HUES64 (cell line): Measurements from ENCODE around the gene F10.
A peak's percentile ranks its signal among the peaks of the same experiment; 100 is the strongest.

ENCODE experiments used
- H3K27ac ChIP-seq: 2 replicates; pipeline ENCODE4 v1.7.0; 2013; ENCODE audit warnings: low read depth, low read length, inconsistent platforms
- H3K27me3 ChIP-seq: 2 replicates; pipeline ENCODE4 v1.6.1; 2013; ENCODE audit warnings: mild to moderate bottlenecking, low read length; ENCODE audit not compliant: insufficient read depth
- H3K36me3 ChIP-seq: 2 replicates; pipeline ENCODE4 v1.6.1; 2013; ENCODE audit warnings: mild to moderate bottlenecking, low read length; ENCODE audit not compliant: insufficient read depth
- H3K4me1 ChIP-seq: 2 replicates; pipeline ENCODE4 v1.6.1; 2013; ENCODE audit warnings: mild to moderate bottlenecking, low read length, moderate library complexity; ENCODE audit not compliant: insufficient read depth
- H3K4me3 ChIP-seq: 2 replicates; pipeline ENCODE4 v1.5.1; 2013; ENCODE audit warnings: mild to moderate bottlenecking, low read length, moderate library complexity
- H3K9ac ChIP-seq: 2 replicates; pipeline ENCODE4 v1.6.1; 2013; ENCODE audit warnings: mild to moderate bottlenecking, low read depth, low read length
- H3K9me3 ChIP-seq: 2 replicates; pipeline ENCODE4 v1.6.1; 2013; ENCODE audit warnings: low read depth, low read length; ENCODE audit not compliant: insufficient read depth
- WGBS: fragments of 150-250, 120-280 bp; methylation state at CpG from one replicate; pipeline ENCODE4 v1.1.7; 2013; ENCODE audit warnings: missing lambda C conversion rate; 5-methylcytosine and 5-hydroxymethylcytosine counted together

The F10 gene

GRCh38 chr13:113179374-113180230 is 57.0 kb downstream of the F10 start:
- Histone ChIP-seq H3K27me3 (no peaks in the 10 kb centered on the region), H3K4me1 (peaks cover 20% of the 10 kb centered on the region; the same call in 1 of the 2 replicates), H3K4me3 (no peak overlapping the region), H3K27ac (peak overlapping the region; percentile 71; the same call in 1 of the 2 replicates), H3K36me3 (peaks cover 96% of the 10 kb centered on the region), H3K9me3 (no peaks in the 10 kb centered on the region), H3K9ac (no peak overlapping the region; the same call in 1 of the 2 replicates)
- 63% methylated on average over 28 of the region's 28 CpGs for WGBS

GRCh38 chr13:113182046-113182445 is 59.4 kb downstream of the F10 start:
- H3K9ac ChIP-seq, result no peak overlapping the region
- H3K27ac ChIP-seq, result no peak overlapping the region

GRCh38 chr13:113183450-113184129 is 61.0 kb downstream of the F10 start:
- Histone ChIP-seq H3K4me3 (no peak overlapping the region), H3K27ac (no peak overlapping the region), H3K4me1 (peaks cover 17% of the 10 kb centered on the region; the same call in 1 of the 2 replicates), H3K9ac (no peak overlapping the region), H3K27me3 (no peaks in the 10 kb centered on the region), H3K9me3 (no peaks in the 10 kb centered on the region), H3K36me3 (peaks cover 98% of the 10 kb centered on the region)
- WGBS, result 96% methylated on average over 14 of the region's 14 CpGs

More at GRCh38 chr13:113182046-113182445, 59.4 kb downstream of the F10 start:
- Histone ChIP-seq H3K4me1 (peaks cover 20% of the 10 kb centered on the region; the same call in 1 of the 2 replicates), H3K36me3 (peaks cover 97% of the 10 kb centered on the region), H3K9me3 (no peaks in the 10 kb centered on the region), H3K4me3 (no peak overlapping the region), H3K27me3 (no peaks in the 10 kb centered on the region)
- WGBS, result 94% methylated on average over 4 of the region's 4 CpGs

GRCh38 chr13:113184568-113185440 is 62.2 kb downstream of the F10 start:
- peaks cover 6% of the 10 kb centered on the region; the same call in 1 of the 2 replicates for H3K4me1 ChIP-seq
- 94% methylated on average over 22 of the region's 22 CpGs for WGBS
- H3K36me3 ChIP-seq, result peaks cover 96% of the 10 kb centered on the region
- no peak overlapping the region for H3K9ac ChIP-seq
- no peaks in the 10 kb centered on the region for H3K27me3 ChIP-seq
- peaks cover 2% of the 10 kb centered on the region; the same call in 1 of the 2 replicates for H3K9me3 ChIP-seq
- no peak overlapping the region for H3K27ac ChIP-seq
- no peak overlapping the region for H3K4me3 ChIP-seq

- no peak overlapping the region for H3K4me3 ChIP-seq
- H3K9me3 ChIP-seq, result peaks cover 2% of the 10 kb centered on the region; the same call in 1 of the 2 replicates
- no peaks in the 10 kb centered on the region for H3K4me1 ChIP-seq
- WGBS, result 90% methylated on average over 12 of the region's 13 CpGs
- H3K9ac ChIP-seq, result no peak overlapping the region
- no peak overlapping the region for H3K27ac ChIP-seq
- H3K36me3 ChIP-seq, result peaks cover 95% of the 10 kb centered on the region
- no peaks in the 10 kb centered on the region for H3K27me3 ChIP-seq
These were observed 63.7 kb downstream of the F10 start for GRCh38 chr13:113186061-113186900.

GRCh38 chr13:113187263-113187669 is 64.7 kb downstream of the F10 start:
- 92% methylated on average over 8 of the region's 9 CpGs for WGBS
- Histone ChIP-seq H3K4me1 (no peaks in the 10 kb centered on the region), H3K36me3 (peaks cover 95% of the 10 kb centered on the region), H3K27me3 (no peaks in the 10 kb centered on the region), H3K4me3 (no peak overlapping the region), H3K9me3 (peaks cover 2% of the 10 kb centered on the region; the same call in 1 of the 2 replicates), H3K9ac (no peak overlapping the region), H3K27ac (no peak overlapping the region)

- no peaks in the 10 kb centered on the region for H3K4me1 ChIP-seq
- H3K4me3 ChIP-seq, result no peak overlapping the region
- H3K27me3 ChIP-seq, result no peaks in the 10 kb centered on the region
- peaks cover 98% of the 10 kb centered on the region for H3K36me3 ChIP-seq
- no peak overlapping the region for H3K9ac ChIP-seq
- WGBS, result 95% methylated on average over 23 of the region's 23 CpGs
- H3K9me3 ChIP-seq, result peaks cover 2% of the 10 kb centered on the region; the same call in 1 of the 2 replicates
- no peak overlapping the region for H3K27ac ChIP-seq
These were observed 65.5 kb downstream of the F10 start for GRCh38 chr13:113187883-113188665.

- 95% methylated on average over 4 of the region's 4 CpGs for WGBS
- no peaks in the 10 kb centered on the region for H3K4me1 ChIP-seq
- H3K36me3 ChIP-seq, result peaks cover 98% of the 10 kb centered on the region
These were observed 67.6 kb downstream of the F10 start for GRCh38 chr13:113190181-113190580.

GRCh38 chr13:113192279-113192678 is 69.7 kb downstream of the F10 start:
- no peak overlapping the region for H3K27ac ChIP-seq
- 94% methylated on average over 4 of the region's 4 CpGs for WGBS
- no peaks in the 10 kb centered on the region for H3K4me1 ChIP-seq
- no peak overlapping the region for H3K4me3 ChIP-seq
- H3K27me3 ChIP-seq, result no peaks in the 10 kb centered on the region
- H3K9ac ChIP-seq, result no peak overlapping the region
- peaks cover 2% of the 10 kb centered on the region; the same call in 1 of the 2 replicates for H3K9me3 ChIP-seq
- H3K36me3 ChIP-seq, result peaks cover 98% of the 10 kb centered on the region

More at GRCh38 chr13:113190181-113190580, 67.6 kb downstream of the F10 start:
- Histone ChIP-seq H3K27me3 (no peaks in the 10 kb centered on the region), H3K4me3 (no peak overlapping the region), H3K9me3 (peaks cover 2% of the 10 kb centered on the region; the same call in 1 of the 2 replicates), H3K27ac (no peak overlapping the region), H3K9ac (no peak overlapping the region)
